Measurements from ENCODE around the gene EHD3.

EHD3 gene

DNA sequence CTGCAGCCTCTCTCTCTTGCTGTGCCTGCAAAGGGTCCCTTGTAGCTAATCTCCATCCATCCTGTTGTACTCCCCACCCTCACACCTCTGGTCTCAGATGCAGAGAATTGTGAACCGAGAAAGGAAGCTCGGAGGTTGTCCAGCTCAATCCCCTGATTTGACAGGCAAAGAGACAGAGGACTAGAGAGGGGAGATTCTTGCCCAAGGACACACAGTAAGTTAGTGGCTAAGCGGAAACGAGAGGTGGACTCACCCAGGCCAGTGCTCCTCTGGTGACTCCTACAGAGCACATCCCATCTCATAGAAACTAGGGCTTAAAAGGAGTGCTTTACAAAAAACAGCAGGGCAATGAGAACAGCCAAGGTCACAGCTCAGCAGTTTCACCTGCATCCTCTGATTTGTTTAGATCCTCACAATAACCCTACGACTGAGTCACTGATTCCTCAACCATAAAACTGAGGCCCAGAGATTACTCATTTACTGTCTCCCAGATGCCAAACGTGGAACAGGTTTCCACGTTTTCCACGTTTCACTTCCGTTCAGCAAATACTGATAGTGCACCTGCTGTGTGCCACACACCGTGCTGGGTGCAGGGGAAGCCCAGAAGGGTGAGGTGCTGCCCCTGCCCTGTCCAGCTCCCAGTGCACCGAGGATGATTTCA, 22.1 kb downstream of the EHD3 start:
- CTCF ChIA-PET = interaction anchor here (1.0 kb wide), 1 partner anchor 79 kb away, joined by 3 read pairs; no protein-coding TSS in a partner anchor
- DNase-seq (ENCODE audit: extremely low spot score) = no peak
- POLR2A ChIA-PET = no interaction called here
- no peak for TF ChIP-seq BHLHE40 (IDR thresholded peaks at IDR 0.05; ENCODE audit: borderline replicate concordance)
- TF ChIP-seq ELF4 (IDR thresholded peaks at IDR 0.05) = no peak
- TF ChIP-seq SUZ12 (IDR thresholded peaks at IDR 0.05) = no peak
- TF ChIP-seq NFRKB (IDR thresholded peaks at IDR 0.05) = no peak
- no peak for TF ChIP-seq ARNT (IDR thresholded peaks at IDR 0.05)
- TF ChIP-seq SP1 (IDR thresholded peaks at IDR 0.05) = no peak
- TF ChIP-seq FOXK2 (IDR thresholded peaks at IDR 0.05) = no peak
- no peak for TF ChIP-seq CTBP1 (IDR thresholded peaks at IDR 0.05; ENCODE audit: borderline replicate concordance)
- TF ChIP-seq, protein P1, sequence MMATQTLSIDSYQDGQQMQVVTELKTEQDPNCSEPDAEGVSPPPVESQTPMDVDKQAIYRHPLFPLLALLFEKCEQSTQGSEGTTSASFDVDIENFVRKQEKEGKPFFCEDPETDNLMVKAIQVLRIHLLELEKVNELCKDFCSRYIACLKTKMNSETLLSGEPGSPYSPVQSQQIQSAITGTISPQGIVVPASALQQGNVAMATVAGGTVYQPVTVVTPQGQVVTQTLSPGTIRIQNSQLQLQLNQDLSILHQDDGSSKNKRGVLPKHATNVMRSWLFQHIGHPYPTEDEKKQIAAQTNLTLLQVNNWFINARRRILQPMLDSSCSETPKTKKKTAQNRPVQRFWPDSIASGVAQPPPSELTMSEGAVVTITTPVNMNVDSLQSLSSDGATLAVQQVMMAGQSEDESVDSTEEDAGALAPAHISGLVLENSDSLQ (IDR thresholded peaks at IDR 0.05) = no peak
- TF ChIP-seq L3MBTL2 (conservative IDR thresholded peaks at IDR 0.05) = no peak
- TF ChIP-seq TARDBP (IDR thresholded peaks at IDR 0.05) = no peak
- no peak for TF ChIP-seq FOXA1 (IDR thresholded peaks at IDR 0.05)
- no peak for TF ChIP-seq LEF1 (IDR thresholded peaks at IDR 0.05; ENCODE audit: borderline replicate concordance)
- no peak for TF ChIP-seq HDGF (IDR thresholded peaks at IDR 0.05; ENCODE audit: borderline replicate concordance)
- no peak for TF ChIP-seq FOXM1 (IDR thresholded peaks at IDR 0.05; ENCODE audit: borderline replicate concordance)
- no peak for TF ChIP-seq ZNF384 (IDR thresholded peaks at IDR 0.05)

DNA sequence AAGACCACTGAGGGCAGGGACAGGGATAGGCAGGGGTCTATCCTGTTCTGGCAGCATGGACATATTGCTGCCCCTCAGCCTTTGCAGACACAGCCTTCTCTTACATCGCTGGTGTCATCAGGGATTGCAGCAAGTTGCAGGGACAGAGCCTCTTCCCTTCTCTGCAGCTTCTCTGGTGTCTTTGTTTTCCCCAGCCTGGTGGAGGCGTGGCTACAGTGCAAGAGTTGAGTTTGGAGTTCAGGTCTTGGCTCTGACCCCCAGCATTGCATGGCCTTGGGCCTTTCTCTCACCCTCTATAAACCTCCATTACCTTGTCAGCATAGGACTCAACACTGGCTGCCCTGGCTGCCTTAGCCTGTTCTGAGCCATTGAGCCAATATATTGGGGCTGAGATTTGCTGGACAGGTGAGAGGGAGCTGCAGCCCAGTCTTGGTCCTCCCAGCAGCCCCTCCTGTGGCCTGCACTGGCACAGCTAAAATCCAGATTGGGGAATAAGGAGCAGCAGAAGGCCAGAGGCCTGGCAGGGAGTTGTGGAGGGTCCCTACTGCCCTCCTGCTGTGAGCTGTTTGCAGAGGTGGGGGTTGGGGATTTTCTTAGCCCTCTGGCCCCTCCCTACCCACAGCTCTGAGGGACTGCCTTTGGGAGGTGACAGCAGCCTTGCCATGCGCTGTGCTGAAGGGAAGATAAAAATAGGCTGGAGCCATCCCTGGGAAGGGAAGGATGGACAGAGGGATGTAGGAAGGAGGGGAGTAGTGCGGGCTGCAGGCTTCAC, 22.8 kb downstream of the EHD3 start:
- CTCF ChIA-PET = interaction anchor here (1.0 kb wide), 1 partner anchor 78 kb away, joined by 3 read pairs; no protein-coding TSS in a partner anchor
- POLR2A ChIA-PET = no interaction called here
- DNase-seq (ENCODE audit: extremely low spot score) = no peak
- TF ChIP-seq BHLHE40 (IDR thresholded peaks at IDR 0.05; ENCODE audit: borderline replicate concordance) = no peak

DNA sequence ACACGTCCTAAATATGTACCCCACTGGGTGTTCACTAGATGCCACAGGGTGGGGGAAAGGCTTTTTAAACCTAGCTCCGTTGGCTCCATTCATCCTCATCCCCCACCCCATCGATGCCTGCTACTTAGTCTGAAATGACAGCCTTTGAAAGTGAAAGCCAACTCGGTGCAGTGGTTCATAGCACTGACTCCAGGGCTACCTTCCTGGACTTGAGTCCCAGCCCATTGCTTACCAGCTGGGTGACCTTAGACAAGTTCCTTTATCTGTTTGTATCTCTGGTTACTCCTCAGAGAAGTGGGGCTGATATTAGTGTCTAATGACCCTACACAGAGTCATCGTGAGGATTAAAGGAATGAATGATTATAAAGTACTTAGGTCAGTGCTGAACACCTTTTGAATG, 24.4 kb downstream of the EHD3 start:
- ChIA-PET CTCF (no interaction called here), POLR2A (no interaction called here)
- TF ChIP-seq ELF4 (IDR thresholded peaks at IDR 0.05) (no peak), L3MBTL2 (conservative IDR thresholded peaks at IDR 0.05) (no peak), NFRKB (IDR thresholded peaks at IDR 0.05) (no peak), FOXK2 (IDR thresholded peaks at IDR 0.05) (no peak), HDGF (IDR thresholded peaks at IDR 0.05; ENCODE audit: borderline replicate concordance) (no peak), FOXA1 (IDR thresholded peaks at IDR 0.05) (no peak), ARNT (IDR thresholded peaks at IDR 0.05) (no peak), SUZ12 (IDR thresholded peaks at IDR 0.05) (no peak), ZNF384 (IDR thresholded peaks at IDR 0.05) (no peak), LEF1 (IDR thresholded peaks at IDR 0.05; ENCODE audit: borderline replicate concordance) (no peak), CTBP1 (IDR thresholded peaks at IDR 0.05; ENCODE audit: borderline replicate concordance) (no peak)
- no peak for DNase-seq (ENCODE audit: extremely low spot score)

DNA sequence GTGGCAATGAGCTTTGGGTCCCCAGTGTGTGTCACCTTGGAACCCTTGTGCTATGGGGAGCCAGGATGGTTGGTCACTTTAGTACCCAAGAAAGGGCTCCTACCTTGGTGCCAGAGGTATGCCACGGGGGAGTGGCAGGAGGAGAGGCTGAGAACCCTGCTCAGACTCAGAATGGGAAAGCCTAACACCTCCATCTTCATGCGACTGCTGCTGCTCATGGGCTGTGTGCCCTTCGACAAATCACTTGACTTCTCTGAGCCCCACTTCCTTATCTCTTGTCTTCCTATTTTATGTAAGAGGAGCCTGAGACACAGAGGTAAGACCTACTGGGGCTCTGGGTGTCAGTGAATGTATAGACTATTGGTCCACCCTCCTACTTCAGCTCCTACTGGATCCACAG, 25.1 kb downstream of the EHD3 start:
- no peak for DNase-seq (ENCODE audit: extremely low spot score)
- ChIA-PET CTCF (no interaction called here), POLR2A (no interaction called here)
- TF ChIP-seq ARNT (IDR thresholded peaks at IDR 0.05) (no peak), NFRKB (IDR thresholded peaks at IDR 0.05) (no peak), CTBP1 (IDR thresholded peaks at IDR 0.05; ENCODE audit: borderline replicate concordance) (no peak), LEF1 (IDR thresholded peaks at IDR 0.05; ENCODE audit: borderline replicate concordance) (no peak), FOXK2 (IDR thresholded peaks at IDR 0.05) (no peak), HDGF (IDR thresholded peaks at IDR 0.05; ENCODE audit: borderline replicate concordance) (no peak), ZNF384 (IDR thresholded peaks at IDR 0.05) (no peak), FOXA1 (IDR thresholded peaks at IDR 0.05) (no peak), L3MBTL2 (conservative IDR thresholded peaks at IDR 0.05) (no peak)

DNA sequence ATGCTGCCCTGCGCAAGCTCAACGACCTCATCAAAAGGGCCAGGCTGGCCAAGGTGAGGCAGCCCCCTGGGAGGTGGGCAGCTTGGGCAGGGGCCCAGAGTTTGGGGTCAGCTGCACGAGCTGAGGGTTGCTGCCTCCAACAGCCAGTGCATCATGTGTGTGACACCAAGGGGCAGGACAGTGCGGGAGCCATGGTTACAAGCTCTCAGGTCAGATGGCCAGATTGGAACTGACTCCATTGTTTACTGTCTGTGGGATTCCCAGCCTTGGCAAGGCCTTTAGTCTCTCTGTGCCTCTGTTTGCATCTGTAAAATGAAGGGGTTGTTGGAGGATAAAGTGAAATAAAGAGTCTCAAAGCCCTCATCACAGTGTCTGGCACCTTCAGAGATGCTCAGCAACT, 26.9 kb downstream of the EHD3 start:
- POLR2A ChIA-PET = no interaction called here
- DNase-seq (ENCODE audit: extremely low spot score) = no peak
- CTCF ChIA-PET = no interaction called here
- TF ChIP-seq SUZ12 (IDR thresholded peaks at IDR 0.05) (no peak), ARNT (IDR thresholded peaks at IDR 0.05) (no peak), L3MBTL2 (conservative IDR thresholded peaks at IDR 0.05) (no peak), ZNF384 (IDR thresholded peaks at IDR 0.05) (no peak), BHLHE40 (IDR thresholded peaks at IDR 0.05; ENCODE audit: borderline replicate concordance) (no peak), NFRKB (IDR thresholded peaks at IDR 0.05) (no peak), TARDBP (IDR thresholded peaks at IDR 0.05) (no peak), HDGF (IDR thresholded peaks at IDR 0.05; ENCODE audit: borderline replicate concordance) (no peak), LEF1 (IDR thresholded peaks at IDR 0.05; ENCODE audit: borderline replicate concordance) (no peak), CTBP1 (IDR thresholded peaks at IDR 0.05; ENCODE audit: borderline replicate concordance) (no peak), SP1 (IDR thresholded peaks at IDR 0.05) (no peak), FOXK2 (IDR thresholded peaks at IDR 0.05) (no peak), ELF4 (IDR thresholded peaks at IDR 0.05) (no peak), FOXA1 (IDR thresholded peaks at IDR 0.05) (no peak), FOXM1 (IDR thresholded peaks at IDR 0.05; ENCODE audit: borderline replicate concordance) (no peak)
- TF ChIP-seq, protein P1 (IDR thresholded peaks at IDR 0.05) = no peak

DNA sequence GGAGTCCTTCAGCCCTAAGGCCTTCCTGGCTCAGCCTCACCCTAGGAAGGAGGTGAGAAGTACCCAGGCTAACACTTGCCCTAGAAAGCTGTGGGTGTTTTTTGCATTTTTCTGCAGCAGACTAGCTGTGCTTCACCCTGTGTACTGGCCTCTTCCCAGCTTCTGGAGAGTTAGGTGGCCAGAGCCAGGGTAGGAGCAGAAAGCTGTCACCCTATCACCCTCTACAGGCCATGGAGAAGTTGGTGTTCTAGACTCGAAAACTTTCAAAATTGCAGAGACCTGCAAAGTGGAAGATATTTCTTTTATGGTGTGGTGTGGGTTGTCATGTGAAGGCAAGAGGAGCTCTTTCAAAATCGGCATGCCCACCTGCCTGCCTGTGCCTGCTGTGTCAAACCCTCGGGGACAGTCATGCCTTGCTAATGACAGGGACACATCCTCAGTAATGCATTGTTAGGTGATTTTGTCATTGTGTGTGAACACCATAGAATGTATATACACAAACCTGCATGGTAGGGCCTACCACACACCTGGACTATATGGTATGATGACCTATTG, 29.8 kb downstream of the EHD3 start:
- TF ChIP-seq ELF4 (IDR thresholded peaks at IDR 0.05) (no peak), FOXA1 (IDR thresholded peaks at IDR 0.05) (no peak), HDGF (IDR thresholded peaks at IDR 0.05; ENCODE audit: borderline replicate concordance) (no peak), SP1 (IDR thresholded peaks at IDR 0.05) (no peak), CTBP1 (IDR thresholded peaks at IDR 0.05; ENCODE audit: borderline replicate concordance) (no peak), LEF1 (IDR thresholded peaks at IDR 0.05; ENCODE audit: borderline replicate concordance) (no peak), BHLHE40 (IDR thresholded peaks at IDR 0.05; ENCODE audit: borderline replicate concordance) (no peak), ARNT (IDR thresholded peaks at IDR 0.05) (no peak), FOXK2 (IDR thresholded peaks at IDR 0.05) (no peak), ZNF384 (IDR thresholded peaks at IDR 0.05) (no peak), NFRKB (IDR thresholded peaks at IDR 0.05) (no peak)
- TF ChIP-seq, protein P1 (IDR thresholded peaks at IDR 0.05) = no peak
- ChIA-PET POLR2A (no interaction called here), CTCF (no interaction called here)
- DNase-seq (ENCODE audit: extremely low spot score) = no peak

Measured in HEK293T (cell line).